Heart left ventricle (tissue), 16 donors: ENCODE data around the gene MUL1. TPM values are rescaled to one million over a fixed set of nuclear protein-coding genes. Genes with fewer than 3 reads are reported as not detected.

Experiments
- ATAC-seq, 4 donors: fragments of 200-7000 bp; cut with Tn5 transposase; one replicate each; pipeline ENCODE4 v1.9.1; 2020 to 2022; ENCODE audit warnings: moderate library complexity in 4 of 4, mild to moderate bottlenecking in 3 of 4, moderate number of reproducible peaks in 1 of 4
- DNase-seq, 5 donors: peaks; one replicate each; pipeline ENCODE4 v3.0.0-alpha.2; 2020
- H3K27ac ChIP-seq, 12 donors: fragments of 200-600 bp; sonication (generic) in 4 of 12; one replicate each; pipeline versions ENCODE4 v1.5.0 to v1.8.0; 2016 to 2022; ENCODE audit warnings: mild to moderate bottlenecking in 2 of 12
- H3K27me3 ChIP-seq, 9 donors: fragments of 200-600 bp; sonication (generic) in 2 of 9; one replicate each; pipeline versions ENCODE4 v1.5.1 to v1.8.0; 2016 to 2022; ENCODE audit warnings: mild to moderate bottlenecking in 3 of 9
- H3K36me3 ChIP-seq, 9 donors: fragments of 200-600 bp; sonication (generic) in 2 of 9; one replicate each; pipeline versions ENCODE4 v1.5.0 to v1.8.0; 2018 to 2022; ENCODE audit warnings: mild to moderate bottlenecking in 2 of 9
- H3K4me1 ChIP-seq, 12 donors: fragments of 200-600 bp; sonication (generic) in 4 of 12; one replicate each; pipeline versions ENCODE4 v1.5.0 to v1.8.0; 2016 to 2022; ENCODE audit warnings: mild to moderate bottlenecking in 3 of 12
- H3K4me3 ChIP-seq, 12 donors: fragments of 200-600 bp; sonication (generic) in 4 of 12; one replicate each; pipeline versions ENCODE4 v1.5.0 to v1.8.0; 2017 to 2022; ENCODE audit warnings: mild to moderate bottlenecking in 9 of 12, moderate library complexity in 4 of 12
- H3K9me3 ChIP-seq, 12 donors: fragments of 200-600 bp; sonication (generic) in 4 of 12; one replicate each; pipeline versions ENCODE4 v1.5.0 to v1.8.0; 2016 to 2022; ENCODE audit warnings: mild to moderate bottlenecking in 1 of 12
- CTCF ChIP-seq, 12 donors: fragments of 200-600 bp; sonication (generic) in 4 of 12; IDR thresholded peaks; one replicate each; pipeline versions ENCODE4 v1.5.0 to v1.8.0; 2018 to 2022; ENCODE audit warnings: antibody characterized with exemption in 12 of 12, mild to moderate bottlenecking in 5 of 12
- POLR2A ChIP-seq, 2 donors: fragments of 450-650 bp; IDR thresholded peaks; one replicate each; pipeline ENCODE4 v1.6.1; 2017; ENCODE audit warnings: antibody characterized with exemption in 2 of 2, mild to moderate bottlenecking in 2 of 2, moderate library complexity in 2 of 2
- WGBS, 4 donors: extraction: QIAGEN DNeasy Blood & Tissue Kit in 2 of 4; methylation state at CpG; one replicate each; pipeline versions ENCODE4 v1.1.5 to v1.1.7; 2013 to 2018; 5-methylcytosine and 5-hydroxymethylcytosine counted together
- intact Hi-C, 10 donors: fragments of 100-400 bp; cut with DNase I; formaldehyde crosslinking; loops; one replicate each; pipeline versions ENCODE4 v1.11.1 to v1.14.2; 2022
- polyA plus RNA-seq, 2 donors: library from polyadenylated mRNA; stranded (reverse); fragments of 200-250 nt; gene quantifications; one replicate each; pipeline ENCODE4 v1.2.3, GENCODE V29; 2013
- total RNA-seq, 9 donors: library from RNA; depleted of rRNA in 2 of 9; stranded (reverse); fragments of >200 nt in 2 of 9; fragmentation: NEBNext Ultra II Directional in 3 of 9; extraction: Animal tissue kit (Norgen Biotek cat#: 25700) in 3 of 9; gene quantifications; one replicate each; pipeline versions ENCODE4 v1.1.0 to v1.2.4, GENCODE V29; 2016 to 2023
- donor health status: ischemic (EF 13 %, LVEDD 7.1; RV severe dilation, severe dysfunction).
- donor health status: healthy with polysubstance abuse.
- donor health status: DM: no; HTN: yes; CAD: no.
- donor health status: DM: no; HTN: no; CAD: no.
- donor health status: ischemic (EF 25% LVEDD 6.9; RV normal size, moderate dysfunction).
- donor health status: ischemic (EF 25% LVEDD 5.7; RV mildly dilated, moderate dysfunction).
- donor health status: healthy.
- donor health status: DM: yes; HTN: yes; CAD: no.
- donor health status: ischemic (EF 35%, LVEDD 5.7; RV mildly dilated, moderate dysfunction).
- donor health status: nonischemic (EF 11% LVEDD 7.7; RV severe dilation, severe dysfunction).
- donor health status: DM: yes; HTN: yes; CAD: no.
- donor health status: PGD.
- donor health status: ischemic (EF 29% LVEDD 5.4; RV normal size, mild dysfunction).
- donor health status: nonischemic (EF 23%, LVEDD 6.1; RV moderate dilation, normal function).

The MUL1 gene
- total and polyA plus RNA-seq, 11 donors: 12.4 to 57.3 (median 41.2) TPM

- intact Hi-C loops: no loop called here
- no peak for ATAC-seq
These were observed 24.7 kb downstream of the MUL1 start for GRCh38 chr1:20483098-20483832.

DNA sequence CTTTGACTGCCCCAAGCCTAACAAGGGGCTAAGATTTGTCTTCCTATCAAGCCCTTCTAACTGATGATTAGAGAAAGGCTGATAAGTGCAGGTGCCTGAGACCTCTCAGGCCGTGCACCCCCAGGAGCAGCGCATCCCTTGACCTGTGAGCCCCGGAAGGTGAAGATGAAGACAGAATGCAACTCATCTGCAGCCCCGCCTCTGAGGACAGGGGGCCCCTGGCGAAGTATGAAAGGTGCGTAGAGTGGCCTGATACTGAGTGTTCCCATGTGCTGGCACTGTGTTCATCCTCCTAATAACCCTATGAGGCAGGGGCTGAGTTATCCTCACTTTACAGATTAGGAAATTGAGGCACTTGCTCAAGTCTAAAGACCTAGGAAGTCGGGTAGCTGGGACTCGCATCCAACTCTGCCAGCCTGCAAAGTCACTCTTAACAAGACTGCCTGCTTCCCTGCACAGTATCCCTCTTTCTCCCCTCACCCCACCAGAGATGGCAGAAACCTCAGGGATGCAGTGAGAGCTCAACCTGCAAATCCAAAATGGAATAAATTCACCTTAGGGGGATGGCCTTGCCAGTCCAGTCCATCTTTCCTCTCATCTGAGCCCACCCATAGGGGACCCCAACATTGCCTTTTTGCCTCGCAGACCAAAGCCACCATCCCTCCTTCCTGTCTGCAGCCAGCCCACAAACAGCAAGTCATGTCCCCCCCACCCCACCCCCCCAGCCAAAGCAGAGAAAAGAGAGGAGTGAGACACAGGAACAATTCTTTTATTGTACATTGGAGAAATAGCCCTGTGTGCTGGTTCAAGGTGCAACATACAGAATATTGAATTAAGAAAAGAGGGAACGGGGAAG lies 26.1 kb downstream of the MUL1 start:
- Histone ChIP-seq H3K36me3 (peaks cover 0 to 3% (median 0%) of the 10 kb centered on the region in 9 donors), H3K27me3 (peaks cover 14 to 85% (median 48%) of the 10 kb centered on the region in 9 donors), H3K27ac (no peak overlapping the region), H3K9me3 (no peaks in the 10 kb centered on the region), H3K4me1 (peaks cover 0 to 37% (median 16%) of the 10 kb centered on the region in 12 donors), H3K4me3 (no peak overlapping the region)
- TF ChIP-seq POLR2A (IDR thresholded peaks at IDR 0.05) (no peak), CTCF (IDR thresholded peaks at IDR 0.05) (no peak)
- no peak for ATAC-seq
- WGBS, 4 donors: 37 to 55% (median 45%) methylated on average over 10 of the region's 10 CpGs
- DNase-seq: no peak
- intact Hi-C loops: no loop called here

More at GRCh38 chr1:20483098-20483832, 24.7 kb downstream of the MUL1 start:
- Histone ChIP-seq H3K27ac (peak overlapping the region in 4 of 12 donors; percentile 54 to 92 (median 67)), H3K4me1 (peaks cover 0 to 38% (median 16%) of the 10 kb centered on the region in 12 donors), H3K9me3 (no peaks in the 10 kb centered on the region), H3K27me3 (peaks cover 14 to 81% (median 55%) of the 10 kb centered on the region in 9 donors), H3K4me3 (peak overlapping the region; percentile 52 to 70 (median 62)), H3K36me3 (peaks cover 0 to 3% (median 0%) of the 10 kb centered on the region in 9 donors)
- WGBS, 4 donors: 34 to 40% (median 35%) methylated on average over 16 of the region's 16 CpGs
- TF ChIP-seq POLR2A (IDR thresholded peaks at IDR 0.05): no peak
- TF ChIP-seq CTCF (IDR thresholded peaks at IDR 0.05): no peak
- no peak for DNase-seq

- H3K27ac ChIP-seq: no peak overlapping the region
- ATAC-seq (no peak), DNase-seq (no peak)
- H3K4me1 ChIP-seq: peaks cover 0 to 37% (median 16%) of the 10 kb centered on the region in 12 donors
- no peaks in the 10 kb centered on the region for H3K9me3 ChIP-seq
- peaks cover 14 to 85% (median 40%) of the 10 kb centered on the region in 9 donors for H3K27me3 ChIP-seq
- 52 to 66% (median 58%) methylated on average over 5 to 7 of the region's 7 CpGs for WGBS, 4 donors
- TF ChIP-seq CTCF (IDR thresholded peaks at IDR 0.05) (no peak), POLR2A (IDR thresholded peaks at IDR 0.05) (no peak)
- H3K36me3 ChIP-seq: peaks cover 0 to 3% (median 0%) of the 10 kb centered on the region in 9 donors
- intact Hi-C loops: no loop called here
- no peak overlapping the region for H3K4me3 ChIP-seq
These were observed 26.9 kb downstream of the MUL1 start for GRCh38 chr1:20480951-20481617.
